Subcutaneous adipose tissue (tissue), 4 donors: Measurements from ENCODE around the gene ACTBL2. TPM values are rescaled to one million over a fixed set of nuclear protein-coding genes. Genes with fewer than 3 reads are reported as not detected.

Source experiments
- total RNA-seq, 4 donors: library from RNA; depleted of rRNA; stranded (reverse); fragments of >200 nt; gene quantifications; one replicate each; pipeline ENCODE4 v1.1.0, GENCODE V29; 2016
- TF ChIP-seq, protein P1 (sequence below): fragments of 450-650 bp; IDR thresholded peaks from one replicate; pipeline ENCODE4 v1.5.1; 2016; ENCODE audit warnings: low read depth, mild to moderate bottlenecking, control low read depth, antibody characterized with exemption, moderate library complexity

The ACTBL2 gene
- total RNA-seq, 4 donors from 2014 or later: not detected

DNA sequence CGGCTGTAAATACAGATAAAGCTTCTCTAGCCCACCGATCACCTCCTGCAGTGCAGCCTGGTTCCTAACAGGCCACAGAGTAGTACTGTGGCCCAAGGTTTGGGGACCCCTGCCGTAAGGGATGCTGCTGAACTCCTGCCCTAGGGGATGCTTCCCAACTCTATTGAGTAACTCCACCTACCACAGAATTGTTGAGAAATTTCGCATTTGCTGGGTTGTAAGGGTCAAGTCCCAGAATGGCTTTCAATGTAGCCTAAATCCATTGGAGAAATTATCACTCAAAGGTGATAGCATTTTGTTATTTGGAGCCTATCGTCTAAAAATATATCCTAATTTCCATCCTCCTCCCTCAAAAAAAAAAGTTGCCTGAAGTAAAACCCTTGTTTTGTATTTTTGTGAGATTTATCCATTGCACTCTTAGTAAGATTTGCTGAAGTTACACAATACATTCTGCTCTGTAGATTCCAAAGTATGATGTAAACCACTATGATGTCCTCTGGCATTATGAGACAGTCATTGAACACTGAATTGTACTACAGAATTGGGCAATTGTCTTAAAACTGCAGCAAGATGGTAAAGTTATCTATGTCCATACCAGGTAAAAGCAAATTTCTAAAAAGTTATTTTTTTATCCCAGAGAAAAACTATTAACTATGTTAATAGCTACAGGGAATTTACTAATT, 14.0 kb downstream of the ACTBL2 start:
- TF ChIP-seq, protein P1, sequence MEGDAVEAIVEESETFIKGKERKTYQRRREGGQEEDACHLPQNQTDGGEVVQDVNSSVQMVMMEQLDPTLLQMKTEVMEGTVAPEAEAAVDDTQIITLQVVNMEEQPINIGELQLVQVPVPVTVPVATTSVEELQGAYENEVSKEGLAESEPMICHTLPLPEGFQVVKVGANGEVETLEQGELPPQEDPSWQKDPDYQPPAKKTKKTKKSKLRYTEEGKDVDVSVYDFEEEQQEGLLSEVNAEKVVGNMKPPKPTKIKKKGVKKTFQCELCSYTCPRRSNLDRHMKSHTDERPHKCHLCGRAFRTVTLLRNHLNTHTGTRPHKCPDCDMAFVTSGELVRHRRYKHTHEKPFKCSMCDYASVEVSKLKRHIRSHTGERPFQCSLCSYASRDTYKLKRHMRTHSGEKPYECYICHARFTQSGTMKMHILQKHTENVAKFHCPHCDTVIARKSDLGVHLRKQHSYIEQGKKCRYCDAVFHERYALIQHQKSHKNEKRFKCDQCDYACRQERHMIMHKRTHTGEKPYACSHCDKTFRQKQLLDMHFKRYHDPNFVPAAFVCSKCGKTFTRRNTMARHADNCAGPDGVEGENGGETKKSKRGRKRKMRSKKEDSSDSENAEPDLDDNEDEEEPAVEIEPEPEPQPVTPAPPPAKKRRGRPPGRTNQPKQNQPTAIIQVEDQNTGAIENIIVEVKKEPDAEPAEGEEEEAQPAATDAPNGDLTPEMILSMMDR: no peak

GRCh38 chr5:57466544-57466943, 16.1 kb downstream of the ACTBL2 start:
- TF ChIP-seq, protein P1: no peak

- TF ChIP-seq, protein P1: no peak
Observed at GRCh38 chr5:57458443-57458842, 24.2 kb downstream of the ACTBL2 start.

DNA sequence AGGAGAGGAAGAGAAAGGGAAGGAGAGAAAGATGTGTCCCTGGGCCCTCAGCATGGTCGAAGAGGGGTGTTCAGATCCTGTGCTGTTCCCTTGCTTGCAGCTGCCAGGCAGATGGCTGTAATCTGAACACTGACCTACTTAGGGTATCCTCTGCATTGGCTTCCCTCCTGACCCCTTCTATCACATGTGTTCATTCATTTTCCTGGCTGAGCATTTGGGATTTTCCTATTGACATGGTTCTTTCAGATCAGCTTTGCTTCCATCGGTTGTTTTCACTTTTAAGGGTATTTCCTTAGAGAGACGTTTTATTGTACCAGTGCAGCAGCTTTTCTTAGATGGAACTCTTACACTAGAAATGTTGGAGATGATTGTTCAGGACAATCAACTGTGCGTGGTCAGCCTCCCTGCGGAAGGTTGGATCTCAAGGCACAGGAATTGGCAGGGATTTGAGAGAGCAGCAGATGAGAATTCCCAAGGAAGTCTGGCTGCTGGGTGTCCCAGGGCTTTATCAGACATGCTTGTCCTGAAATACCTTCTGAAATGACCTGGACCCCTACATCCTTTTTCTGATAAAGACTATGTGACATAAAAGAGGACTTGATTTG, 26.0 kb downstream of the ACTBL2 start:
- TF ChIP-seq, protein P1: no peak

DNA sequence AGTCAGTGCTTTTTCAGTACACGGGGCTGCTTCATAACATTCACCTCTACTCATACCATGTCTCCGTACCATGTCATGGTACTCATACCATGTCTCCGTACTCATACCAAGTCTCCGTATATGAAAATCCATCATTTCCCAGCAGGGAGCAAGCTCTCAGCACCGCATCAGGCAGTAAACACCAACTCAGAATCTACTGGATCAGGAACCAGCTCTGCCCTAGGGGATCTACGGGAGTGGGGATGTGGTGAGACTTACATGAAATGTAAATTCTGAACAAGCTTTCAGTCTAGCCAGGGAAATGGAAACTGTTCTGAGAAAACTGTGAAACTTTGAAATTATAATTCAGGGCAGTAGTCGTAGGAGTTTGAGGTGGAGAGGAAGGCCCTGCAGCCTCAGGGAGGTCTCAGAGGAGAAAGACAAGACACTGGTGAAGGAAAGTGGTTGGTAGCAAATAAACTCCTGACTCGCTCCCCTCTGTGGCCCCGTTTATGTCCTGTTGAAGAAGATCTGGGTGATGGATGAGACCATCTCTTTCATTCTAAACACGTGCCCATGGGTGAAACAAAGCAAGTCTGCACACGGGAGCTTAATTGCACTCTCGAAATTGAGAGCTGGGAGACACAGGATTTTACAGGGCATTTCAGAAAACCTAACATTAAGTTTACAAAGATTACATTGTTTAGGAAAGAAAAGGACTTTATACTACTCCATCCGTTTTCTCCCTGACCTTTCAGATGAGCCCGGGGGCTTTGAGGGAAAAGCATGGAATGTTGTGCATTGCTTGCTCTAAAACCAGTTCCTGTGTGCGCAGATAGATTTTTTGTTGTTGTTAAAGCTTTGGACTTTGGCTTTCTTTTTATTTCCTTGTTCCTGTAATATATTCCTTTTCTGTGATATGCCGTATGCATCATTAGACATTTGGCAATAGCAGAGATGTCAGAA, 26.8 kb downstream of the ACTBL2 start:
- TF ChIP-seq, protein P1: no peak

GRCh38 chr5:57454896-57455295, 27.7 kb downstream of the ACTBL2 start:
- TF ChIP-seq, protein P1: no peak

DNA sequence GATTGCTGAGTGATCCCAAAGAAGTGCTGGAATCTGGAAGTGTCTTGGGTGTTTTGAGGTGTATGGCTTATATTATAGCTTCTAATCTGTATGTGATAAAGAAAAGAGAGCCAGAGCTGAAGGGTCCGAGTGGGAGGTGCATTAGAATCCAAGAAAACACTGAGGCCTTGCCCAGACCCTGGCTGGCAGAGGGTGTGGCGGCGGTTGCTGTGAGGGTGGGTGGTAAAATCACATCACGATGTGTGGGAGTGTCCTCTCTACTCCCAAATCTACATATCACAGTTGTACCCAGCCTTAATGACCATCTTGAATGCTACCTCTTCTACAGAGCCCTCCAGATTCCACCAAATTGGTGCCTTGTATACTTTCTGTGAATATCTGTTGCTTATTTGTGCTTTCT, 28.9 kb downstream of the ACTBL2 start:
- TF ChIP-seq, protein P1: no peak
